ENCODE data around the gene HOXC4. TPM values are rescaled to one million over a fixed set of nuclear protein-coding genes. Genes with fewer than 3 reads are reported as not detected.

HOXC4 gene
- total and polyA plus RNA-seq, 12 donors = 0.03 to 0.22 (median 0.21) TPM; not detected in 8

DNA sequence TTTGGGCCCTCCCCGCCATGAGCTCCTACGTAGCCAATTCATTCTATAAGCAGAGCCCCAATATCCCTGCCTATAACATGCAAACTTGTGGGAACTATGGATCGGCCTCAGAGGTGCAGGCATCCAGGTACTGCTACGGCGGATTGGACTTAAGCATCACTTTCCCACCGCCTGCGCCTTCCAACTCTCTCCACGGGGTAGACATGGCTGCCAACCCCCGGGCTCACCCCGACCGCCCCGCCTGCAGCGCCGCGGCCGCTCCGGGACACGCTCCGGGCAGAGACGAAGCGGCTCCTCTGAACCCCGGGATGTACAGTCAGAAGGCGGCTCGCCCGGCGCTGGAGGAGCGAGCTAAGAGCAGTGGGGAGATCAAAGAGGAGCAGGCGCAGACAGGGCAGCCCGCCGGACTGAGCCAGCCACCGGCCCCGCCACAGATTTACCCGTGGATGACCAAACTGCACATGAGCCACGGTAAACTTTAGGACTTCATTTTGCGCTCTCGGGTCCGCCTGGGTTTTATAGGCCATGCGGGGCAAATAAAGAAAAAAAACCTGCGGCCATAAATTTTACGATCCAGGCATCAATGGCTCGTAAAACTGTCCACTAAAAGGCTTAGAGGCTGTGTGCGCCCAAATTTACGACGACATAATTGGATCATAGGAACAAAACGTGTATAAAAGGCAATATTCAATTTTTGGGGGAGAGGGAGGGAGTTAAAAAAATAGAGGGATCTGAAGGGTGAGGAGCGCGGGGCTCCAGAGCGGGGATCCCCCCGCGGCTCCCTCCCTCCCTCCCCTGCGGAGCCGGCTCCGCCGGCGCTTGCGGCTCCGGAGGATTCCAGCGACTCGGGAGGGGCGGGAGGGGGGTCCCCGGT lies 20.3 kb upstream of the HOXC4 start:
- TF ChIP-seq, protein P1, sequence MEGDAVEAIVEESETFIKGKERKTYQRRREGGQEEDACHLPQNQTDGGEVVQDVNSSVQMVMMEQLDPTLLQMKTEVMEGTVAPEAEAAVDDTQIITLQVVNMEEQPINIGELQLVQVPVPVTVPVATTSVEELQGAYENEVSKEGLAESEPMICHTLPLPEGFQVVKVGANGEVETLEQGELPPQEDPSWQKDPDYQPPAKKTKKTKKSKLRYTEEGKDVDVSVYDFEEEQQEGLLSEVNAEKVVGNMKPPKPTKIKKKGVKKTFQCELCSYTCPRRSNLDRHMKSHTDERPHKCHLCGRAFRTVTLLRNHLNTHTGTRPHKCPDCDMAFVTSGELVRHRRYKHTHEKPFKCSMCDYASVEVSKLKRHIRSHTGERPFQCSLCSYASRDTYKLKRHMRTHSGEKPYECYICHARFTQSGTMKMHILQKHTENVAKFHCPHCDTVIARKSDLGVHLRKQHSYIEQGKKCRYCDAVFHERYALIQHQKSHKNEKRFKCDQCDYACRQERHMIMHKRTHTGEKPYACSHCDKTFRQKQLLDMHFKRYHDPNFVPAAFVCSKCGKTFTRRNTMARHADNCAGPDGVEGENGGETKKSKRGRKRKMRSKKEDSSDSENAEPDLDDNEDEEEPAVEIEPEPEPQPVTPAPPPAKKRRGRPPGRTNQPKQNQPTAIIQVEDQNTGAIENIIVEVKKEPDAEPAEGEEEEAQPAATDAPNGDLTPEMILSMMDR (IDR thresholded peaks at IDR 0.05) = no peak
- intact Hi-C loops (cut with DNase I) = loop anchor here in 3 of 10 donors (1.0 to 5.0 kb wide), 4 partner anchors 36 to 159 kb away; no protein-coding TSS in a partner anchor
- no peak for ATAC-seq
- H3K27me3 ChIP-seq = peaks cover 61 to 100% (median 100%) of the 10 kb centered on the region in 7 donors
- 3 to 4% methylated on average over 52 to 60 of the region's 61 CpGs for WGBS, 2 donors
- peak overlapping the region in 7 of 10 donors; percentile 5 to 39 (median 24) for H3K4me3 ChIP-seq
- peaks cover 0 to 6% (median 0%) of the 10 kb centered on the region in 11 donors for H3K9me3 ChIP-seq
- peaks cover 3 to 34% (median 12%) of the 10 kb centered on the region in 9 donors for H3K4me1 ChIP-seq
- no peak overlapping the region for H3K27ac ChIP-seq
- no peak for DNase-seq
- H3K36me3 ChIP-seq = no peaks in the 10 kb centered on the region

DNA sequence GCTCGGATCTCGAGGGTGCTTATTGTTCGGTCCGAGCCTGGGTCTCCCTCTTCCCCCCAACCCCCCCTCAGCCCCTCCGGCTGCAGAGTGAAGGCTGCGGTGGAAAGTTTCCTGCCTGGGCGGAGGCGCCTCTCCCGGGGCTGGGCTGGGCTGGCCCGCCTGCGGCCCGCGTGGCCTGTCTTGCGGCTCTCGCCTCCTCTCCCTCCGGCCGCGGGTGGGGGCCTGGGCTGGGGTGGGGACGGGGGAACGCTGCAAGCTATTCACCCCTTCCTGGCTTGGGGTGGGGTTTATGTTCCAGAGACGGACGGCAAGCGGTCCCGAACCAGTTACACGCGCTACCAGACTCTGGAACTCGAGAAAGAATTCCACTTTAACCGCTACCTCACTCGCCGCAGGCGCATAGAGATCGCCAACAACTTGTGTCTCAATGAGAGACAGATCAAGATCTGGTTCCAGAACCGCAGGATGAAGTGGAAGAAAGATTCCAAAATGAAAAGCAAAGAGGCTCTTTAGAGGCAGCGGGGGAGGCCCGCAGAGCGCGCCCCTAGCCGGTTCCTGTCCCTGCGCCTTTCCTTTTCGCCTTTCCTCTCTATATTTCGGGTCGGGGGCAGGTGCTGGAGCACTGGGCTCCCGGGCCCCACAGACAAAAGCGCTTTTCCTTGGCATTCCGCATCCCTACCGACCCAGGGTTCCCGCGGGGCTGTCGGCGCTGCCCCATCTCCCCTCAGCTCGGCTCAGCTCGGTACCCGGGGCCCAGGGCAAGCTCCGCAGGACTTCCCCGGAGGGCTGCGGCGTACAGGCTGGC lies 19.5 kb upstream of the HOXC4 start:
- Histone ChIP-seq H3K27me3 (peaks cover 53 to 100% (median 100%) of the 10 kb centered on the region in 7 donors), H3K36me3 (no peaks in the 10 kb centered on the region), H3K4me1 (peaks cover 3 to 34% (median 12%) of the 10 kb centered on the region in 9 donors), H3K4me3 (peak overlapping the region in 6 of 10 donors; percentile 5 to 39 (median 24)), H3K9me3 (peaks cover 0 to 6% (median 0%) of the 10 kb centered on the region in 11 donors), H3K27ac (no peak overlapping the region)
- no peak for DNase-seq
- TF ChIP-seq, protein P1 (IDR thresholded peaks at IDR 0.05) = no peak
- intact Hi-C loops (cut with DNase I) = loop anchor here in 3 of 10 donors (1.0 to 5.0 kb wide), 4 partner anchors 37 to 159 kb away; no protein-coding TSS in a partner anchor
- no peak for ATAC-seq
- 6 to 11% methylated on average over 54 to 57 of the region's 57 CpGs for WGBS, 2 donors

DNA sequence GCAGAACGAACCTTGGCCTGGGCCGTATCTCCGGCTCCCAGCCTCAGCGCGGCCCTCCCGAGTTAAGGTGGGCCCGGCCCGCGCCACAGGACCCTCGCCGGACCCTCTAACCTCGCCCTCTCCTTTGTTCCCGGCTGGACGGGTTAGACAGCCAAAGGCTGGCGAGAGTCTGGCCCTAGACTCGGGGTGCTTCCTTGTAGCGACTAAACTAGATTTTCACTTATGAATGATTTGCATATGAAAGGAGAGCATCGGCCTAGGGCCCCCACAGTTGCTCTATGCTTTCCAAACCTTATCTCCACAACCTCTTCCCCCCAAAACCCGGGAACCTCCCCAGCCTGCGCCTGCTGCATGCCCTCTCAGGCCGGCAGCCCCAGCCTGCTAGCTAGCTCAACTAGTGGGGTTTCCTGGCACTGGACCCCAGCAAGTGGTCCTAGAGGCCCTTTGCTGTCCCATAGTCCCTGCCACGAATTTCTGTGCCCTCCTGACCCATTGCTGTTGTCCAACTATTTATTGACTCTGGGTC lies 18.8 kb upstream of the HOXC4 start:
- peaks cover 47 to 100% (median 100%) of the 10 kb centered on the region in 7 donors for H3K27me3 ChIP-seq
- no peak overlapping the region for H3K4me3 ChIP-seq
- no peak for DNase-seq
- TF ChIP-seq, protein P1 (IDR thresholded peaks at IDR 0.05) = no peak
- peaks cover 3 to 29% (median 9%) of the 10 kb centered on the region in 9 donors for H3K4me1 ChIP-seq
- intact Hi-C loops (cut with DNase I) = loop anchor here in 1 of 10 donors (5.0 kb wide), 2 partner anchors 38 to 157 kb away; no protein-coding TSS in a partner anchor
- 29 to 43% methylated on average over 22 of the region's 22 CpGs for WGBS, 2 donors
- ATAC-seq = no peak
- no peak overlapping the region for H3K27ac ChIP-seq
- H3K9me3 ChIP-seq = peaks cover 0 to 6% (median 0%) of the 10 kb centered on the region in 11 donors
- H3K36me3 ChIP-seq = no peaks in the 10 kb centered on the region
